Vagina (tissue), 2 donors: ENCODE results near the gene C11orf68.

Experiments
- POLR2A ChIP-seq, 2 donors: fragments of 450-650 bp; IDR thresholded peaks; one replicate each; pipeline ENCODE4 v1.6.1; 2017; ENCODE audit warnings: antibody characterized with exemption in 2 of 2, mild to moderate bottlenecking in 2 of 2, moderate library complexity in 2 of 2
- TF ChIP-seq, protein P1 (sequence below), 3 experiments: fragments of 450-650 bp in 2 of 3; fragments of 200-600 bp in 1 of 3; sonication (generic) in 1 of 3; IDR thresholded peaks; one replicate each; pipeline ENCODE4 v1.5.1; 2017 to 2019; ENCODE audit warnings: antibody characterized with exemption in 3 of 3, mild to moderate bottlenecking in 2 of 3, moderate library complexity in 2 of 3

DNA sequence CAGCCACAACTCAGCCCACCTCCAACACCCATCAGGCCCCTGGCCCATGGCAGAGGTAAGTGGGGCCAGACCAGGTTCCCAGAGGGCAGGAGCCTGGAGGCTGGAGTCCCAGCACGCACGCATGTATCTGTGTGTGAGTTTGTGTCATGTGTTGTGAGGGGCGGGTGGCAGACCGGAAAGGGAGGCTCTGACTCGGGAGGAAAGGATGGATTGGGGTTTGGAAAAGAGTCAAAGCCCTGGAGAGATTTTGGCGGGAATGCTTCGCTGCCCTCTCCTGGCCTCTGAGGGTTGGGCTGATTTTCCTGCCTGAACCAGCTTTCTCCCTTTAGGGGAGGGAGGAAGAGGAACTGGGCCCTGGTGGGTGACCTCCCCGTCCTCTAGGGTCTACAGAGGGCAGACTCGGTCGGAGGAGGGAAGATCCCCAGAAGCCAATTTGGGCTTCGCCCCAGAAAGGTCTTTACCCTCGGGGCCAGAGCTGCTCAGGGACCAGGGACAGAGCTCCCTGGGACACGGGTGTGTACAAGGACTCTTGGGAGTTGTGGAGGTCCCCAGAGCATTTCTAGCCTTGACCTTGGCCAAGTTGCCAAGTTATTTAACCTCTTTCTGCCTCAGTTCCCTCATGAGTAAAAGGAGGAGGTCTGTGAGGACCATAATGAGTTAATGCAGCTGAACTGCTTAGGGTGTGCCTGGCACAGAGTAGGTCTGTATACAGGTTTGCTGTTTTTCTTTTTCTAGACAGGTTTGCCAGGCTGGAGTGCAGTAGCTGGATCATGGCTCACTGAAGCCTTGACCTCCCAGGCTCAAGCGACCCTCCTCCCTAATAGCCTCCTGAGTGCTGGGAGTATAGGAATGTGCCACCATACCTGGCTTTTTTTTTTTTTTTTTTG is 6.9 kb downstream of the C11orf68 start:
- TF ChIP-seq POLR2A (IDR thresholded peaks at IDR 0.05) = no peak
- TF ChIP-seq, protein P1, sequence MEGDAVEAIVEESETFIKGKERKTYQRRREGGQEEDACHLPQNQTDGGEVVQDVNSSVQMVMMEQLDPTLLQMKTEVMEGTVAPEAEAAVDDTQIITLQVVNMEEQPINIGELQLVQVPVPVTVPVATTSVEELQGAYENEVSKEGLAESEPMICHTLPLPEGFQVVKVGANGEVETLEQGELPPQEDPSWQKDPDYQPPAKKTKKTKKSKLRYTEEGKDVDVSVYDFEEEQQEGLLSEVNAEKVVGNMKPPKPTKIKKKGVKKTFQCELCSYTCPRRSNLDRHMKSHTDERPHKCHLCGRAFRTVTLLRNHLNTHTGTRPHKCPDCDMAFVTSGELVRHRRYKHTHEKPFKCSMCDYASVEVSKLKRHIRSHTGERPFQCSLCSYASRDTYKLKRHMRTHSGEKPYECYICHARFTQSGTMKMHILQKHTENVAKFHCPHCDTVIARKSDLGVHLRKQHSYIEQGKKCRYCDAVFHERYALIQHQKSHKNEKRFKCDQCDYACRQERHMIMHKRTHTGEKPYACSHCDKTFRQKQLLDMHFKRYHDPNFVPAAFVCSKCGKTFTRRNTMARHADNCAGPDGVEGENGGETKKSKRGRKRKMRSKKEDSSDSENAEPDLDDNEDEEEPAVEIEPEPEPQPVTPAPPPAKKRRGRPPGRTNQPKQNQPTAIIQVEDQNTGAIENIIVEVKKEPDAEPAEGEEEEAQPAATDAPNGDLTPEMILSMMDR (IDR thresholded peaks at IDR 0.05) = no peak
